Glomerular visceral epithelial cell (primary cell): ENCODE results near the gene RNPC3.

Source experiments
- DNase-seq: peaks from one replicate; pipeline ENCODE4 v3.0.0-alpha.2; 2016; ENCODE audit errors: extremely low spot score

The RNPC3 gene, protein sequence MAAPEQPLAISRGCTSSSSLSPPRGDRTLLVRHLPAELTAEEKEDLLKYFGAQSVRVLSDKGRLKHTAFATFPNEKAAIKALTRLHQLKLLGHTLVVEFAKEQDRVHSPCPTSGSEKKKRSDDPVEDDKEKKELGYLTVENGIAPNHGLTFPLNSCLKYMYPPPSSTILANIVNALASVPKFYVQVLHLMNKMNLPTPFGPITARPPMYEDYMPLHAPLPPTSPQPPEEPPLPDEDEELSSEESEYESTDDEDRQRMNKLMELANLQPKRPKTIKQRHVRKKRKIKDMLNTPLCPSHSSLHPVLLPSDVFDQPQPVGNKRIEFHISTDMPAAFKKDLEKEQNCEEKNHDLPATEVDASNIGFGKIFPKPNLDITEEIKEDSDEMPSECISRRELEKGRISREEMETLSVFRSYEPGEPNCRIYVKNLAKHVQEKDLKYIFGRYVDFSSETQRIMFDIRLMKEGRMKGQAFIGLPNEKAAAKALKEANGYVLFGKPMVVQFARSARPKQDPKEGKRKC

GRCh38 chr1:103525607-103526507 is at the start of gene RNPC3:
TSS of gene RNPC3 (plus strand) at chr1:103525699. CDS start at chr1:103526071, 372 bp downstream.
- DNase-seq = peak; percentile 90

- no peak for DNase-seq
Observed at GRCh38 chr1:103477101-103477500, 48.4 kb upstream of the RNPC3 start.

- DNase-seq = peak; percentile 6
Observed at GRCh38 chr1:103489935-103490334, 35.6 kb upstream of the RNPC3 start.

GRCh38 chr1:103492003-103492625 is 33.4 kb upstream of the RNPC3 start:
- no peak for DNase-seq

- no peak for DNase-seq
Observed at GRCh38 chr1:103496014-103496635, 29.4 kb upstream of the RNPC3 start.

DNA sequence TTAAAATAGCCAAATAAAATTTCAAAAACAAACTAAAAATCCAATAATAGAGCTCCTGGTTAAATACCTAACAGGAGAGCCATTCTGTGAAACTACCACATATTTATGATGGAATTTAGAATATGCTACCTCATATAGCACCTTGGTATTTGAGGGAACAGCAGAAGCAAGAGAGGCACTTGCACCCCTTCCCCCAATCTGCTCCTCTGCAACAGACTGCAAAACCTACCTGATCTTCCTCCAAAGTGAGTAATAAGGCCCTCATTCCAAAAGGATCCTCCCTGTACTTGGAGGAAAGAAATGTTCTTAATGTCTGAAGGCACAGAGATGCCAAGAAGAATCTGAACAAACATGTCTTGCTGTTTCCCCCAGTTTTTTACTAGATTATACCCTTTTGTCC is 28.1 kb upstream of the RNPC3 start:
- DNase-seq = no peak

DNA sequence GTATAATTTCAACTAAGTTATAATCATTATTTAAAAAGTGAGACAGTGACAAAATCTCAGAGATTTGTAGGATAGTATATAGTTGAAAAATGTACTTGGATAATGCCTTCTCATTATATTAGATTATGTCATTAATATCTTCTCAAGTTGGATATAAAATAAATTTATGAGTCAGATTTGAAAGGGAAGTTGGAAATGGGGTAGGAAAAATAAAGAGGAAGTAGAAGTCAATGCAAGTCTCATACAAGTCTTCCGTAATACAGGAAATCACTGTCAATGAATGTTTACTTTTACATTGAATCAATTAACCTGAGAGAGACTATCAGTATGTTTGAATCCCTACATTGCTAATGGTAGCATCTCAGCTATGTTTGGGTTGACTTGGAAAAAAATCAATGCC is 16.2 kb upstream of the RNPC3 start:
- no peak for DNase-seq

DNA sequence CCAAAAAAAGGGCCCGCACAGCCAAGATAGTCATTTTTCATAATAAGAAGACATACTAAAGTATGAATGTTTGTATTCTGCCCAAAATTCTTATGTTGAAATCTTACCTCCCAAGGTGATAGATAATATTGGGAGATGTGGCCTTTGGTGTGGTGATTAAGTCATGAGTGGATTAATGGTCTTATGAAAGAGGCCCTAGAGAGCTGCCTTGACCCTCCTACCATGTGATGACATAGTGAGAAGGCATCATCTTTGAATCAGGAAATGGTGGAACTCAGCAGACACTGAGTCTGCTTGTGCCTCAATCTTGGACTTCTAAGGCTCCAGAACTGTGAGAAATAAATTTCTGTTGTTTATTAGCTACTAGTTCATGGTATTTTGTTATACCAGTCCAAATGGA is 11.8 kb upstream of the RNPC3 start:
- no peak for DNase-seq

DNA sequence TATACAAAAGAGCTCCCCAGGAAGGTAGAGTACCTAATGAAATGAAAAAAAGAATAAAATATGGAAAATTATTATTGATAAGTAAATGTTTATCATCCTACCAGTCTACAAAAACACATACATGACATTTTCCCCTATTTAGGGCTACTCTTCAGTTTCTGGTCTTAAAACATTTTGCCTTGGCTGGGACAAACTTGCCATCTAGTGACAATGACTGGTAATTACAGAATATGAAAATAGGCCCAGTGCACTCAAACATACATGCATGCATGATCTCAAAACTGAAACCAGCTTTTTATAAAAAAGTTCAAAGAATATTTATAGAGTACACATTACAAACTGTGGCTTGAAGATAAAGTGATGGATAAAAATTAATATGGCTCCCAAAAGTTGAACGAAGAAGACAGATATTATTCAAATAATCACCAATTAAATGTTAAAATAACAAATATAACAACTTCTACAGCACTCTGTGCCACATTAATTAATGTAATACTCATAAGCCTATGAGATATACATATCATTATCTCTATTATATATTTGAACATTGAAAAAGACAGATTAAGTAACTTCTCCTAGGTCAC is 10.5 kb upstream of the RNPC3 start:
- DNase-seq = peak; percentile 57

GRCh38 chr1:103516283-103516682 is 9.2 kb upstream of the RNPC3 start:
- DNase-seq = no peak

- DNase-seq = peak; percentile 35
Observed at GRCh38 chr1:103516693-103517092, 8.8 kb upstream of the RNPC3 start.

- no peak for DNase-seq
Observed at GRCh38 chr1:103517380-103518047, 8.0 kb upstream of the RNPC3 start.

DNA sequence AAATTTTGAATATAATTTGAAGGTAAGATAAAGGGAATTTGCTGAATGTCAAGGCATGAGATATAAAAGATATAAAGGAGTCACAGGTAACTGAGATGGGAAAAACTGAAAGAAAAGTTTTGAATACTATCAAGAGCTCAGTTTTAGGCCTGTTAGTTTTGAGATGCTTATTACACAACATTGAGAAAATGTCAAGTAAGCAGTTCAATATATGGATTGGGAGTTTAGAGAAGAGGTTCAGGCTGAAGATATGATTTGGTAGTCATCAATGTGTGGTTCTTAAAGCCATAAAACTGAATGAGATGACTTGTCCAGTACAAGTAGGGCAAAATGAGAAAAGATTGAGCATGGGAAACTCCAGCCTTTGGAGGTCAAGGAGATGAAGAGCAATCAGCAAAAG is 4.7 kb upstream of the RNPC3 start:
- no peak for DNase-seq

- DNase-seq = no peak
Observed at GRCh38 chr1:103523346-103523745, 2.2 kb upstream of the RNPC3 start.

DNA sequence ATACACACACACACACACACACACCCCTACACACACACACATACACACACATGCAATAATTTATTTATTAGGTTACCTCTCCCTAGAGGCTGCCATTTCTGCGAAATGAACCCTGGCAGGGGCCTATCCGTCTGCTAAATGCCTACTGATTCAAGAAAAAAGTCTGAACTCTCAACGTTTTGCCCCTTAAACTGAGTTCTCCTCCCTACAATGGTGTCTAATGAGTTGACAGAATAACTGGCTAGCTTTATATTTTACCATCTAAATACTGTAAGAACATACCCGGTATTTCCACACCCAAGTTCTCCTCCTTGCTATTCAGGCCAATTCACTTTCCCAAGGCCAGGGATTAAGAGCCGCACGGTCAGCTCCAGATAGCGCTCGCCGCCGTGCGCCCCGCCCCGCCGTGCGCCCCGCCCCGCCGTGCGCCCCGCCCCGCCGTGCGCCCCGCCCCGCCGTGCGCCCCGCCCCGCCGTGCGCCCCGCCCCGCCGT is 339 bp upstream of the RNPC3 start:
- peak; percentile 57 for DNase-seq

GRCh38 chr1:103527331-103527730 is 1.8 kb downstream of the RNPC3 start:
- no peak for DNase-seq

GRCh38 chr1:103529746-103530145 is 4.2 kb downstream of the RNPC3 start:
- no peak for DNase-seq

DNA sequence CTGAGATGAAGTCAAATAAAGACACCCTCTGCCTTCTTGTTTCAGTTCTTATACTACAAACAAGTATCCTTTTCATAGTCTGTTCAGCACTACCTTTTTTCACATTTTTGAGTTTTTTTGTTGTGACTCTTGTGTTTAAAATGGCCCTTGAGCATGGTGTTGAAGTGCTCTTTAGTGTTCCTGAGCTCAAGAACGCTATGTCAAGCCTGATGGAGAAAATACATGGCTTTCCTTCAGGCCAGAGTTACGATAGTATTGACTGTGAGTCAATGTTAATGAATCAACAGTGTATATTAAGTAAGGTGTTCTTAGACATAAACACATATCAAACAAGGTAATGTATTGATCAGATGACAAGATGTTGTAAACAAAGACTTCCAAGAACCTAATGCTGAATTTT is 12.7 kb downstream of the RNPC3 start:
- DNase-seq = no peak

DNA sequence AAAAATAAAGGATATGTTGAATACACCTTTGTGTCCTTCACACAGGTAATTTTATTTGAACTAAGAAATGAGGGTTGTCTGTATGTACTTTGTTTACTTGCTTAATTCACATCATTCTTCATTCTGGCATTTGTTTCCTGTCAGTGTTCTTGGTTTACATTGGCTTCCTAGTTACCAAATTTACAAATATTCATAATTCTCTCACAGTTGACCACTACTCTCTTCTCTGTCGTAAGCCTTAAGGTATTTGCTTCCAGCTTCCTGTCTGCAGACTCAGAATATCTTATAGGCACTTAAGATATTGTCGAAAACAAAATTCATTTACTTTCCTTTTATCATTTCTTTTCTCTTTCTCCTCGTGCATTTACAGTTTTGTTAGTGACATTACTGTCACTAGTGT is 15.9 kb downstream of the RNPC3 start:
- no peak for DNase-seq

DNA sequence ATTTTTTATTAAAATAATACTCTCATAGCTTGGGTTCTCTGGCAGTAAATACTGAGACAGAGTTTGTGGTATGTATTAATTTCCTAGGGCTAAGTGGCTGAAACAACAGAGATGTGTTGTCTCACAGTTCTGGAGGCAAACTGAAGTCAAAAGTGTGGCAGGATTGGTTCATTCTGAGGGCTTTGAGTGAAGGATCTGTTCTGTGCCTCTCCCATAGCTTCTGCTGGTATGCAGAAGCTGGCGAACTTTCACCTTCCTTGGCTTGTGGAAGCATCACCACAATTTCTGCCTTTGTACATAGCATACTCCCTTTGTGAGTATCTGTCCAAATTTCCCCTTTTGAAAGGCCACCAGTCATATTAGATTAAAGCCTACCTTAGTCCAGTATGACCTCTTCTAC is 21.0 kb downstream of the RNPC3 start:
- no peak for DNase-seq

DNA sequence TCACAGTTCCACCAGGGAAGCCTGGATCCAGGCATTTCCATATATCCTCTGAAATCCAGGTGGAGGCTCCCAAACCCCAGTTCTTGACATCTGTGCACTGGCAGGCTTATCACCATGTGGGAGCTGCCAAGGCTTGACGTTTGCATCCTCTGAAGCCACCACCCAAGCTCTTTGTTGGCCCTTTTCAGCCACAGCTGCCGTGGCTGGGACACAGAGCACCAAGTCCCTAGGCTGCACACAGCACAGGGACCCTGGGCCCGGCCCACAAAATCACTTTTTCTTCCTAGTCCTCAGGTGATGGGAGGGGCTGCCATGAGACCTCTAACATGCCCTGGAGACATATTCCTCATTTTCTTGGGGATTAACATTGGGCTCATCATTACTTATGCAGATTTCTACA is 22.3 kb downstream of the RNPC3 start:
- DNase-seq = no peak
